NB4 (cell line): ENCODE results near the gene AIG1.

Experiments
- POLR2A ChIP-seq: IDR thresholded peaks from 2 replicates; pipeline ENCODE4 v1.6.1; 2011; ENCODE audit warnings: mild to moderate bottlenecking; ENCODE audit not compliant: insufficient read length; ENCODE audit errors: extremely low read depth
- TF ChIP-seq, protein P1 (sequence below): IDR thresholded peaks from one replicate; pipeline ENCODE4 v1.5.1; 2012; ENCODE audit warnings: low read depth, low read length

DNA sequence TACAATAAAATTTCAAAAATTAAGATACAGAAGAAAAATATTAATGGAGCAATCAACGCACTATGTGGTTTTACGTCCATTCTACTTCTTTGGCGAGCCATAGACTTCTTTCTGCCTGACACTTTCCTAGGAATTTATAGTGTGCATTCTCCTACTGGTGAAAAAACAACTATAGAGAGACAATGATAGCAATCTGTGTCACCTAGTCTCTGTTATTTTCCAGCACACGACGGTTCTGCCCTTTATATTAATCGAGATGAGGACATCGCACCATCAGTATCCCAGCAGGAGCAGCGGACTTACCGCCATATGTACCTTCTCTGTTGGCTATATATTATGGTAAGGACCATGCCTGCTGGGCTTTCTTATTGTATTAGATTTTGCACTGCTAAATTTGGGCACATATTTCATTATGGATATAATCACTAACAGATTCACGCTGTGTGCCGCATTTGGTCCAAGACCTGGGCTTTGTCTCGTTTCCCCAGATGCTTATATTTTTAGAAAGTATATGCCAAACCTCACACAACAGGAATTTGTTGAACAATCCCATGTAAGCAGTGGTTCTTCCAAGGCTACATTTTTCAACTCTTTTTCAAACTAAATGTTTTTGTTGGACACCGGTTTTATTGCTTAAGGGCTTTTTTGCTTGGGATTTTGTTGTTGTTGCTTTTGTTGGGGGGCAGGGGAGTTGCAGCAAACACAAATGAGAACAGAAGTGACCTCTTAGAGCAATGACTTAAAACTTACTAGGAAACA, 223.4 kb downstream of the AIG1 start:
- TF ChIP-seq, protein P1, sequence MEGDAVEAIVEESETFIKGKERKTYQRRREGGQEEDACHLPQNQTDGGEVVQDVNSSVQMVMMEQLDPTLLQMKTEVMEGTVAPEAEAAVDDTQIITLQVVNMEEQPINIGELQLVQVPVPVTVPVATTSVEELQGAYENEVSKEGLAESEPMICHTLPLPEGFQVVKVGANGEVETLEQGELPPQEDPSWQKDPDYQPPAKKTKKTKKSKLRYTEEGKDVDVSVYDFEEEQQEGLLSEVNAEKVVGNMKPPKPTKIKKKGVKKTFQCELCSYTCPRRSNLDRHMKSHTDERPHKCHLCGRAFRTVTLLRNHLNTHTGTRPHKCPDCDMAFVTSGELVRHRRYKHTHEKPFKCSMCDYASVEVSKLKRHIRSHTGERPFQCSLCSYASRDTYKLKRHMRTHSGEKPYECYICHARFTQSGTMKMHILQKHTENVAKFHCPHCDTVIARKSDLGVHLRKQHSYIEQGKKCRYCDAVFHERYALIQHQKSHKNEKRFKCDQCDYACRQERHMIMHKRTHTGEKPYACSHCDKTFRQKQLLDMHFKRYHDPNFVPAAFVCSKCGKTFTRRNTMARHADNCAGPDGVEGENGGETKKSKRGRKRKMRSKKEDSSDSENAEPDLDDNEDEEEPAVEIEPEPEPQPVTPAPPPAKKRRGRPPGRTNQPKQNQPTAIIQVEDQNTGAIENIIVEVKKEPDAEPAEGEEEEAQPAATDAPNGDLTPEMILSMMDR: no peak
- TF ChIP-seq POLR2A: no peak
